HG02588 (cell line): ENCODE results near the gene OR51G2.
"Not testable (repeated sequence)": the region's sequence is repeated elsewhere in the genome, so short reads cannot be mapped to it uniquely, and the experiment has no call there.

Experiments
- ATAC-seq: cut with Tn5 transposase; IDR thresholded peaks from one replicate; pipeline ENCODE4 v1.9.1; 2021; ENCODE audit warnings: mild to moderate bottlenecking, moderate library complexity; ENCODE audit not compliant: unreplicated experiment

OR51G2 gene

GRCh38 chr11:4919250-4919649, at the start of gene OR51G2:
Gene OR51G2, minus strand, starts transcription at chr11:4919350. Its CDS starts 3,687 bp downstream, at chr11:4915663.
- ATAC-seq = no peak

- no peak for ATAC-seq
These were observed 43.7 kb upstream of the OR51G2 start for GRCh38 chr11:4962816-4963215.

- ATAC-seq = no peak
These were observed 41.7 kb upstream of the OR51G2 start for GRCh38 chr11:4960877-4961276.

GRCh38 chr11:4957396-4957795, 38.2 kb upstream of the OR51G2 start:
- ATAC-seq = no peak

GRCh38 chr11:4955613-4956012, 36.5 kb upstream of the OR51G2 start, which contains the start of gene OR51A2:
Gene OR51A2, minus strand, starts transcription at chr11:4955713. Its CDS starts 0 bp downstream, at chr11:4955713.
- ATAC-seq = not testable (repeated sequence)

- ATAC-seq = no peak
These were observed 28.4 kb upstream of the OR51G2 start, which contains the start of gene OR51A4 for GRCh38 chr11:4947505-4947904. Gene OR51A4, minus strand, starts transcription at chr11:4947605. Its CDS starts 505 bp downstream, at chr11:4947100.

GRCh38 chr11:4936745-4937144, 17.6 kb upstream of the OR51G2 start:
- no peak for ATAC-seq

- no peak for ATAC-seq
These were observed 13.6 kb upstream of the OR51G2 start for GRCh38 chr11:4932751-4933150.

- ATAC-seq = no peak
These were observed 7.5 kb upstream of the OR51G2 start for GRCh38 chr11:4926608-4927007.

- ATAC-seq = no peak
These were observed 5.1 kb upstream of the OR51G2 start, which contains the start of gene OR51G1 for GRCh38 chr11:4924239-4924638. Gene OR51G1, minus strand, starts transcription at chr11:4924339. Its CDS starts 0 bp downstream, at chr11:4924339.

GRCh38 chr11:4922304-4922703, 3.2 kb upstream of the OR51G2 start:
- no peak for ATAC-seq

- no peak for ATAC-seq
These were observed 2.6 kb upstream of the OR51G2 start for GRCh38 chr11:4921796-4922195.

GRCh38 chr11:4916581-4916980, 2.6 kb downstream of the OR51G2 start:
- ATAC-seq = no peak

GRCh38 chr11:4903484-4903883, 15.7 kb downstream of the OR51G2 start, which contains the start of gene OR51A7:
Gene OR51A7, plus strand, starts transcription at chr11:4903783. Its CDS starts 3,587 bp downstream, at chr11:4907370.
- no peak for ATAC-seq

GRCh38 chr11:4891996-4892640, 27.0 kb downstream of the OR51G2 start:
- ATAC-seq = no peak

- no peak for ATAC-seq
These were observed 28.9 kb downstream of the OR51G2 start for GRCh38 chr11:4890279-4890678.

- ATAC-seq = no peak
These were observed 31.6 kb downstream of the OR51G2 start for GRCh38 chr11:4887591-4887990.

- ATAC-seq = no peak
These were observed 33.0 kb downstream of the OR51G2 start for GRCh38 chr11:4886186-4886585.

- ATAC-seq = no peak
These were observed 34.8 kb downstream of the OR51G2 start for GRCh38 chr11:4884361-4884760.

- no peak for ATAC-seq
These were observed 36.6 kb downstream of the OR51G2 start for GRCh38 chr11:4882543-4882942.

GRCh38 chr11:4881860-4882500, 37.2 kb downstream of the OR51G2 start, which contains the start of gene OR51T1:
Gene OR51T1, plus strand, starts transcription at chr11:4881900. Its CDS starts 0 bp downstream, at chr11:4881900.
- no peak for ATAC-seq

- ATAC-seq = no peak
These were observed 38.0 kb downstream of the OR51G2 start for GRCh38 chr11:4881188-4881587.
